ENCODE measurements around the gene CEP162. TPM values are rescaled to one million over a fixed set of nuclear protein-coding genes. Genes with fewer than 3 reads are reported as not detected.

Gene CEP162
- total and polyA plus RNA-seq, 2 experiments from 2014 or later: 4.1 to 13.7 TPM

GRCh38 chr6:84273048-84273809 lies 45.8 kb upstream of the CEP162 start:
- DNase-seq (ENCODE audit: low spot score): no peak
- Histone ChIP-seq H3K79me2 (no peaks in the 10 kb centered on the region), H3K36me3 (replicated peaks; ENCODE audit: insufficient read depth, low read depth) (no peaks in the 10 kb centered on the region), H3K27ac (no peak overlapping the region), H4K20me1 (ENCODE audit: insufficient read depth, poor library complexity, severe bottlenecking) (no peaks in the 10 kb centered on the region), H3K4me3 (no peak overlapping the region), H3K27me3 (no peaks in the 10 kb centered on the region), H3K4me1 (ENCODE audit: insufficient read depth) (peaks cover 9% of the 10 kb centered on the region), H3K4me2 (no peak overlapping the region), H3K9me3 (ENCODE audit: low read depth) (no peaks in the 10 kb centered on the region), H2AFZ (no peak overlapping the region), H3K9me2 (replicated peaks; ENCODE audit: insufficient read depth) (no peaks in the 10 kb centered on the region)
- TF ChIP-seq CTCF (IDR thresholded peaks at IDR 0.05; ENCODE audit: poor library complexity): no peak
- TF ChIP-seq EZH2phosphoT487 (IDR thresholded peaks at IDR 0.05; ENCODE audit: low read depth, severe bottlenecking, unreplicated experiment): no peak
- TF ChIP-seq EZH2 (IDR thresholded peaks at IDR 0.05; ENCODE audit: borderline replicate concordance): no peak
- 79% methylated on average over 3 of the region's 3 CpGs for WGBS (ENCODE audit: low lambda C conversion rate, missing lambda C conversion rate)

- no peak overlapping the region for H3K4me2 ChIP-seq
- no peak overlapping the region for H2AFZ ChIP-seq
- no peak overlapping the region for H3K4me3 ChIP-seq
- no peaks in the 10 kb centered on the region for H3K27me3 ChIP-seq
- 83% methylated on average over 1 of the region's 1 CpG for WGBS (ENCODE audit: low lambda C conversion rate, missing lambda C conversion rate)
- no peak overlapping the region for H3K27ac ChIP-seq
- TF ChIP-seq EZH2 (IDR thresholded peaks at IDR 0.05; ENCODE audit: borderline replicate concordance): no peak
- TF ChIP-seq CTCF (IDR thresholded peaks at IDR 0.05; ENCODE audit: poor library complexity): no peak
- no peak for TF ChIP-seq EZH2phosphoT487 (IDR thresholded peaks at IDR 0.05; ENCODE audit: low read depth, severe bottlenecking, unreplicated experiment)
- H3K4me1 ChIP-seq (ENCODE audit: insufficient read depth): peaks cover 9% of the 10 kb centered on the region
- no peaks in the 10 kb centered on the region for H4K20me1 ChIP-seq (ENCODE audit: insufficient read depth, poor library complexity, severe bottlenecking)
- H3K79me2 ChIP-seq: no peaks in the 10 kb centered on the region
- DNase-seq (ENCODE audit: low spot score): no peak
- H3K9me2 ChIP-seq (replicated peaks; ENCODE audit: insufficient read depth): no peaks in the 10 kb centered on the region
- H3K36me3 ChIP-seq (replicated peaks; ENCODE audit: insufficient read depth, low read depth): no peaks in the 10 kb centered on the region
- no peaks in the 10 kb centered on the region for H3K9me3 ChIP-seq (ENCODE audit: low read depth)
Measured at GRCh38 chr6:84272298-84272697, 44.9 kb upstream of the CEP162 start.

- Histone ChIP-seq H3K9me2 (replicated peaks; ENCODE audit: insufficient read depth) (no peaks in the 10 kb centered on the region), H3K4me2 (peak overlapping the region; percentile 10), H3K79me2 (no peaks in the 10 kb centered on the region), H3K9me3 (ENCODE audit: low read depth) (no peaks in the 10 kb centered on the region), H2AFZ (no peak overlapping the region), H3K27ac (peak overlapping the region; percentile 46), H3K4me3 (no peak overlapping the region), H3K27me3 (no peaks in the 10 kb centered on the region), H4K20me1 (ENCODE audit: insufficient read depth, poor library complexity, severe bottlenecking) (no peaks in the 10 kb centered on the region), H3K4me1 (ENCODE audit: insufficient read depth) (peaks cover 9% of the 10 kb centered on the region), H3K36me3 (replicated peaks; ENCODE audit: insufficient read depth, low read depth) (no peaks in the 10 kb centered on the region)
- TF ChIP-seq EZH2 (IDR thresholded peaks at IDR 0.05; ENCODE audit: borderline replicate concordance): no peak
- no peak for TF ChIP-seq CTCF (IDR thresholded peaks at IDR 0.05; ENCODE audit: poor library complexity)
- no peak for TF ChIP-seq EZH2phosphoT487 (IDR thresholded peaks at IDR 0.05; ENCODE audit: low read depth, severe bottlenecking, unreplicated experiment)
- DNase-seq (ENCODE audit: low spot score): no peak
Measured at GRCh38 chr6:84271061-84271716, 43.7 kb upstream of the CEP162 start.

Measured in hepatocyte (in vitro differentiated cells).